ENCODE results near the gene SCNN1B.

SCNN1B gene

GRCh38 chr16:23310217-23310616 lies 8.1 kb downstream of the SCNN1B start:
- H3K27ac ChIP-seq (replicated peaks) = no peak overlapping the region
- no peak overlapping the region for H3K4me3 ChIP-seq (replicated peaks; ENCODE audit: insufficient read depth, low read length)
- H3K27me3 ChIP-seq (ENCODE audit: insufficient read depth, poor library complexity, severe bottlenecking) = no peaks in the 10 kb centered on the region
- no peak for DNase-seq (ENCODE audit: low read depth in 1 of 2, low spot score in 1 of 2)
- TF ChIP-seq CTCF (IDR thresholded peaks at IDR 0.05; ENCODE audit: insufficient read depth, low read length) = no peak
- no peak for TF ChIP-seq SPI1 (IDR thresholded peaks at IDR 0.05; ENCODE audit: borderline replicate concordance, low read depth)
- no peak for TF ChIP-seq GABPA (IDR thresholded peaks at IDR 0.05; ENCODE audit: low read depth)
- no peak for TF ChIP-seq POLR2AphosphoS5 (IDR thresholded peaks at IDR 0.05; ENCODE audit: low read depth)
- no peak for TF ChIP-seq REST (IDR thresholded peaks at IDR 0.05; ENCODE audit: insufficient replicate concordance, low read depth)

- TF ChIP-seq POLR2AphosphoS5 (IDR thresholded peaks at IDR 0.05; ENCODE audit: low read depth) = no peak
- TF ChIP-seq GABPA (IDR thresholded peaks at IDR 0.05; ENCODE audit: low read depth) = no peak
- TF ChIP-seq SPI1 (IDR thresholded peaks at IDR 0.05; ENCODE audit: borderline replicate concordance, low read depth) = no peak
- TF ChIP-seq CTCF (IDR thresholded peaks at IDR 0.05; ENCODE audit: insufficient read depth, low read length) = no peak
- no peak for TF ChIP-seq REST (IDR thresholded peaks at IDR 0.05; ENCODE audit: insufficient replicate concordance, low read depth)
- Histone ChIP-seq H3K4me3 (replicated peaks; ENCODE audit: insufficient read depth, low read length) (no peak overlapping the region), H3K27ac (replicated peaks) (no peak overlapping the region), H3K27me3 (ENCODE audit: insufficient read depth, poor library complexity, severe bottlenecking) (no peaks in the 10 kb centered on the region)
- DNase-seq (ENCODE audit: low read depth in 1 of 2, low spot score in 1 of 2) = no peak
Observed at GRCh38 chr16:23310744-23311143, 8.6 kb downstream of the SCNN1B start.

GRCh38 chr16:23316232-23316631 lies 14.1 kb downstream of the SCNN1B start:
- no peak for TF ChIP-seq GABPA (IDR thresholded peaks at IDR 0.05; ENCODE audit: low read depth)
- no peak for TF ChIP-seq POLR2AphosphoS5 (IDR thresholded peaks at IDR 0.05; ENCODE audit: low read depth)
- TF ChIP-seq REST (IDR thresholded peaks at IDR 0.05; ENCODE audit: insufficient replicate concordance, low read depth) = no peak
- no peak for DNase-seq (ENCODE audit: low read depth in 1 of 2, low spot score in 1 of 2)
- Histone ChIP-seq H3K27me3 (ENCODE audit: insufficient read depth, poor library complexity, severe bottlenecking) (no peaks in the 10 kb centered on the region), H3K4me3 (replicated peaks; ENCODE audit: insufficient read depth, low read length) (no peak overlapping the region), H3K27ac (replicated peaks) (no peak overlapping the region)
